Natural killer cell (primary cell): ENCODE results near the gene CAND1. TPM values are rescaled to one million over a fixed set of nuclear protein-coding genes. Genes with fewer than 3 reads are reported as not detected.

ENCODE experiments used
- ATAC-seq, 3 donors: fragments of 150-1000 bp in 2 of 3; fragments of 200-7000 bp in 1 of 3; cut with Tn5 transposase; 1 replicate in 1 of 3; 2 replicates in 2 of 3; pipeline ENCODE4 v1.10.0; 2021; ENCODE audit warnings: mild to moderate bottlenecking in 2 of 3, moderate library complexity in 2 of 3
- DNase-seq, 2 donors: peaks; one replicate each; pipeline versions ENCODE4 v3.0.0 to v3.0.0-alpha.2; 2013 to 2021; ENCODE audit warnings: mixed read lengths in 1 of 2
- H3K27ac ChIP-seq: one replicate; pipeline ENCODE4 v1.5.1; 2013; ENCODE audit warnings: mild to moderate bottlenecking, low read length
- H3K27me3 ChIP-seq: one replicate; pipeline ENCODE4 v1.6.1; 2013; ENCODE audit warnings: low read length; ENCODE audit not compliant: control insufficient read depth, insufficient read depth
- H3K36me3 ChIP-seq: one replicate; pipeline ENCODE4 v1.6.1; 2013; ENCODE audit warnings: low read length; ENCODE audit not compliant: control insufficient read depth, insufficient read depth
- H3K4me1 ChIP-seq: one replicate; pipeline ENCODE4 v1.6.1; 2013; ENCODE audit warnings: low read length; ENCODE audit not compliant: control insufficient read depth, insufficient read depth
- H3K4me3 ChIP-seq: one replicate; pipeline ENCODE4 v1.5.1; 2013; ENCODE audit warnings: low read length
- H3K9me3 ChIP-seq: one replicate; pipeline ENCODE4 v1.6.1; 2013; ENCODE audit warnings: low read length; ENCODE audit not compliant: control insufficient read depth, insufficient read depth
- H3K27ac Mint-ChIP-seq, 2 donors: one replicate each; pipeline ENCODE4 v1.8.0; 2022; ENCODE audit warnings: mild to moderate bottlenecking in 2 of 2, mixed read lengths in 2 of 2, moderate library complexity in 1 of 2
- H3K27me3 Mint-ChIP-seq, 2 donors: one replicate each; pipeline ENCODE4 v1.8.0; 2022; ENCODE audit warnings: low read depth in 2 of 2, mixed read lengths in 2 of 2
- H3K36me3 Mint-ChIP-seq: one replicate; pipeline ENCODE4 v1.8.0; 2022; ENCODE audit warnings: mixed read lengths
- H3K4me1 Mint-ChIP-seq, 2 donors: one replicate each; pipeline ENCODE4 v1.8.0; 2022; ENCODE audit warnings: mixed read lengths in 2 of 2
- H3K4me3 Mint-ChIP-seq: one replicate; pipeline ENCODE4 v1.8.0; 2022; ENCODE audit warnings: mild to moderate bottlenecking, moderate library complexity, mixed read lengths
- H3K9me3 Mint-ChIP-seq, 2 donors: one replicate each; pipeline ENCODE4 v1.8.0; 2022; ENCODE audit warnings: mixed read lengths in 2 of 2
- CTCF ChIP-seq: fragments of 200-600 bp; IDR thresholded peaks from one replicate; pipeline ENCODE4 v1.8.0; 2022; ENCODE audit warnings: antibody characterized with exemption
- WGBS: methylation state at CpG from one replicate; pipeline ENCODE4 v1.1.7; 2013; ENCODE audit warnings: missing lambda C conversion rate; ENCODE audit not compliant: insufficient coverage; 5-methylcytosine and 5-hydroxymethylcytosine counted together
- intact Hi-C: fragments of 100-400 bp; cut with micrococcal nuclease; formaldehyde crosslinking; loops from one replicate; pipeline ENCODE4 v1.14.2; 2022
- total RNA-seq, 4 donors: library from RNA; stranded (reverse); fragments of 120-200 nt in 1 of 4; gene quantifications; one replicate each; pipeline versions ENCODE4 v1.2.3 to v1.2.4, GENCODE V29; 2013 to 2022

CAND1 gene
- total RNA-seq, 3 donors from 2014 or later (not counting 1 experiment from before 2014, with no cell fraction given): 103 to 118 (median 104) TPM

- DNase-seq: no peak
- H3K4me1 Mint-ChIP-seq: no peaks in the 10 kb centered on the region
- WGBS: no CpG with 5 or more reads among the region's 2 CpGs
- no peak overlapping the region for H3K4me3 Mint-ChIP-seq
- H3K27ac Mint-ChIP-seq: no peak overlapping the region
- no peaks in the 10 kb centered on the region for H3K36me3 ChIP-seq
- no peaks in the 10 kb centered on the region for H3K36me3 Mint-ChIP-seq
- no peaks in the 10 kb centered on the region for H3K27me3 Mint-ChIP-seq
- no peaks in the 10 kb centered on the region for H3K4me1 ChIP-seq
- TF ChIP-seq CTCF: no peak
- no peaks in the 10 kb centered on the region for H3K9me3 ChIP-seq
- H3K27ac ChIP-seq: no peak overlapping the region
- no peak overlapping the region for H3K4me3 ChIP-seq
- ATAC-seq: no peak
- H3K27me3 ChIP-seq: no peaks in the 10 kb centered on the region
- intact Hi-C loops: no loop called here
- H3K9me3 Mint-ChIP-seq: no peaks in the 10 kb centered on the region
These were observed 76.0 kb downstream of the CAND1 start for GRCh38 chr12:67344979-67345710.

GRCh38 chr12:67348683-67349082 is 79.5 kb downstream of the CAND1 start:
- Mint-ChIP-seq H3K4me3 (no peak overlapping the region), H3K27ac (no peak overlapping the region), H3K36me3 (no peaks in the 10 kb centered on the region), H3K4me1 (no peaks in the 10 kb centered on the region), H3K9me3 (no peaks in the 10 kb centered on the region), H3K27me3 (no peaks in the 10 kb centered on the region)
- H3K4me1 ChIP-seq: no peaks in the 10 kb centered on the region
- no peak for TF ChIP-seq CTCF
- H3K36me3 ChIP-seq: no peaks in the 10 kb centered on the region
- no peak overlapping the region for H3K4me3 ChIP-seq
- no peak overlapping the region for H3K27ac ChIP-seq
- 100% methylated on average over 2 of the region's 2 CpGs for WGBS
- no peaks in the 10 kb centered on the region for H3K9me3 ChIP-seq
- DNase-seq (no peak), ATAC-seq (no peak)
- intact Hi-C loops: no loop called here
- no peaks in the 10 kb centered on the region for H3K27me3 ChIP-seq

DNA sequence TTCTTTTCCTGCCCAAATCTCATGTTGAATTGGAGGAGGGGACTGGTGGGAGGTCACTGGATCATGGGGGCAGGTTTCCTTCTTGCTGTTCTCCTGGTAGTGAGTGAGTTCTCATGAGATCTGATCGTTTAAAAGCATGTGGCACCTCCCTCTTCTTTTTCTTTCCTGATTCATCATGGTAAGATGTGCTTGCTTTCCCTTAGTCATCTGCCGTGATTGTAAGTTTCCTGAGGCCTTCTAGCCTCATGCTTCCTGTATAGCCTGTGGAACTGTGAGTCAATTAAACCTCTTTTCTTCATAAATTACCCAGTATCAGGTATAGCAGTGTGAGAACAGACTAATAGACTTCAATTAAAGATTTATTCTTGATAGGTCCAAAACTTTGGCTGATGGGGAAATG is 83.5 kb downstream of the CAND1 start:
- no peaks in the 10 kb centered on the region for H3K9me3 Mint-ChIP-seq

More for the DNA sequence above, 83.5 kb downstream of the CAND1 start:
- no peak overlapping the region for H3K4me3 ChIP-seq
- Mint-ChIP-seq H3K4me3 (no peak overlapping the region), H3K27ac (no peak overlapping the region), H3K36me3 (no peaks in the 10 kb centered on the region), H3K4me1 (peaks cover 0 to 8% of the 10 kb centered on the region in 2 donors), H3K27me3 (peaks cover 3 to 5% of the 10 kb centered on the region in 2 donors)
- H3K27me3 ChIP-seq: no peaks in the 10 kb centered on the region
- no peaks in the 10 kb centered on the region for H3K4me1 ChIP-seq
- DNase-seq (no peak), ATAC-seq (no peak)
- no peak overlapping the region for H3K27ac ChIP-seq
- 77% methylated on average over 2 of the region's 2 CpGs for WGBS
- H3K36me3 ChIP-seq: no peaks in the 10 kb centered on the region
- intact Hi-C loops: loop anchor here (10.0 kb wide), 1 partner anchor 962 kb away; no protein-coding TSS in a partner anchor
- no peak for TF ChIP-seq CTCF
- no peaks in the 10 kb centered on the region for H3K9me3 ChIP-seq
